Activated naive CD4-positive, alpha-beta T cell treated with anti-CD3 and anti-CD28 coated beads for 36 hours (primary cell): ENCODE measurements around the gene TOX2. TPM values are rescaled to one million over a fixed set of nuclear protein-coding genes. Genes with fewer than 3 reads are reported as not detected.
A peak's percentile ranks its signal among the peaks of the same experiment; 100 is the strongest.

ENCODE experiments used
- CTCF ChIA-PET: fragments of 350-600 bp; sonication (Branson Sonifier 250); formaldehyde crosslinking; loops from one replicate; lab custom pipeline; 2021; ENCODE audit warnings: antibody characterized with exemption; lab: Charles Lee
- DNase-seq: peaks from one replicate; pipeline ENCODE4 v3.0.0-alpha.2; 2020
- H3K27ac Mint-ChIP-seq: one replicate; pipeline ENCODE4 v1.8.0; 2021; ENCODE audit warnings: mild to moderate bottlenecking, mixed read lengths
- H3K27me3 Mint-ChIP-seq: one replicate; pipeline ENCODE4 v1.8.0; 2021; ENCODE audit warnings: low read depth, mixed read lengths
- H3K36me3 Mint-ChIP-seq: one replicate; pipeline ENCODE4 v1.8.0; 2021; ENCODE audit warnings: low read depth, mixed read lengths
- H3K4me1 Mint-ChIP-seq: one replicate; pipeline ENCODE4 v1.8.0; 2021; ENCODE audit warnings: low read depth, mixed read lengths
- H3K4me3 Mint-ChIP-seq: one replicate; pipeline ENCODE4 v1.8.0; 2021; ENCODE audit warnings: mild to moderate bottlenecking, moderate library complexity, mixed read lengths
- H3K9me3 Mint-ChIP-seq: one replicate; pipeline ENCODE4 v1.8.0; 2021; ENCODE audit warnings: mixed read lengths
- intact Hi-C: fragments of 100-400 bp; cut with micrococcal nuclease; formaldehyde crosslinking; loops from one replicate; pipeline ENCODE4 v1.15.1; 2023
- total RNA-seq, 2 experiments: library from RNA; stranded (reverse); gene quantifications; one replicate each; pipeline ENCODE4 v1.2.3, GENCODE V29; 2021

TOX2 gene
- total RNA-seq, 2 experiments from 2014 or later = 1.2 to 1.6 TPM

DNA sequence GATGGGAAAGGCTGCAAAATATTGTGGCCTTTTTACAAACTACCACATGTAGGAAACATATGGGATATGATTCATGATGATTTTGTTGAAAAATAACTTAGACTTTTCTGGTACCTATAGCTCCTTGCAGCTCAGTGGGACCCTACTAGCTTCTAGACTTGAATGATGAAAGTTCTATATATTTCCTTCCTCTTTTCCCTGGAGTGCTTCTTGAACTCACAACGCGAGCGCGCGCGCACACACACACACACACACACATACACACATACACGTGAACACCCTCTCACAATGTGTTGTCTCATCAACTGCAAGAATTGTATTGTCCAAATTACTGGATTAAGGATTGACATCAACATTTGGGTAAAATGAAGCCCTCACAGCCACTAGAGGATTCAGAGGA is 61.9 kb downstream of the TOX2 start:
- Mint-ChIP-seq H3K27me3 (no peaks in the 10 kb centered on the region), H3K4me3 (no peak overlapping the region), H3K27ac (no peak overlapping the region), H3K36me3 (no peaks in the 10 kb centered on the region), H3K4me1 (peaks cover 26% of the 10 kb centered on the region), H3K9me3 (peaks cover 1% of the 10 kb centered on the region)
- no peak for DNase-seq
- intact Hi-C loops = no loop called here
- CTCF ChIA-PET = interaction anchor here (2.6 kb wide), 1 partner anchor 11 kb away, joined by 7 read pairs; no protein-coding TSS in a partner anchor

DNA sequence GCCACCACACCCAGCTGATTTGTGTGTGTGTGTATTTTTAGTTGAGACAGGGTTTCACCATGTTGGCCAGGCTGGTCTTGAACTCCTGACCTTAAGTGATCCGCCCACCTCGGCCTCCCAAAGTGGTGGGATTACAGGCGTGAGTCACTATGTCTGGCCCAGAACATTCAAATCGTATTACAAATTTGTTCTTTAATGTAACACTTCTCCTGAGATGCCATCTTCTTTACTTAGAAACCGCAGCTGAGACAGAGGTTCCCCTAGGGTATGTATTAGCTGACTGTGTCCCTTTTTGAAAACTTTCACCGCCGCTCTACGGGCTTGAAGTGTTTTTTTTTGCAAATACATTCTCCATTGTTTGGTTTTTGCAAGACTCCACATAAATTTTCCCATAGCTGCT is 62.6 kb downstream of the TOX2 start:
- Mint-ChIP-seq H3K27me3 (no peaks in the 10 kb centered on the region), H3K27ac (no peak overlapping the region), H3K9me3 (peaks cover 1% of the 10 kb centered on the region), H3K36me3 (no peaks in the 10 kb centered on the region), H3K4me3 (no peak overlapping the region), H3K4me1 (peaks cover 27% of the 10 kb centered on the region)
- CTCF ChIA-PET = interaction anchor here (1.2 to 2.6 kb wide), 4 partner anchors 8 to 227 kb away, joined by 3 to 8 read pairs (median 8); no protein-coding TSS in a partner anchor
- intact Hi-C loops = no loop called here
- no peak for DNase-seq

DNA sequence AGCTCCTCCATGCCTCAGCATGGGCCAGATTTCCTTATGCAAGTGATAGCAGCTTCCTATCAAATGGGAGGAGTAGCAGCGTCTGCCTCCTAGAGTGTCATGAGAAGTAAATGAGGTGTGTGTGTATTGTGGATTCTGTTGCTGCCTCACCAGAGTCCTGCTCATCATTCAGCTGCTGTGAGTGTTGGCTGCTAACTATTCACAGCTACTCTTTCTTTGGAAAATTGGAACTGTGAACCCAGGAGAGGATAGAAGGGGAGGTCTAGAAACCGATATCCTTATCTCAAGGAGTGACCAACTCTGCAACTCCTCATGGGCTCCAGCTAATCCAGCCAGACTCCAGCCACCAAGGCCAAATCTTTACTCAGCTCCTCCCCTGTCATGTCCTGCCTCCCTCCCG is 63.3 kb downstream of the TOX2 start:
- peaks cover 27% of the 10 kb centered on the region for H3K4me1 Mint-ChIP-seq
- H3K27ac Mint-ChIP-seq = no peak overlapping the region
- intact Hi-C loops = no loop called here
- H3K36me3 Mint-ChIP-seq = no peaks in the 10 kb centered on the region
- peaks cover 1% of the 10 kb centered on the region for H3K9me3 Mint-ChIP-seq
- DNase-seq = no peak
- H3K4me3 Mint-ChIP-seq = no peak overlapping the region
- H3K27me3 Mint-ChIP-seq = no peaks in the 10 kb centered on the region
- CTCF ChIA-PET = interaction anchor here (0.7 to 2.6 kb wide), 7 partner anchors 8 to 529 kb away, joined by 3 to 8 read pairs (median 5); no protein-coding TSS in a partner anchor

DNA sequence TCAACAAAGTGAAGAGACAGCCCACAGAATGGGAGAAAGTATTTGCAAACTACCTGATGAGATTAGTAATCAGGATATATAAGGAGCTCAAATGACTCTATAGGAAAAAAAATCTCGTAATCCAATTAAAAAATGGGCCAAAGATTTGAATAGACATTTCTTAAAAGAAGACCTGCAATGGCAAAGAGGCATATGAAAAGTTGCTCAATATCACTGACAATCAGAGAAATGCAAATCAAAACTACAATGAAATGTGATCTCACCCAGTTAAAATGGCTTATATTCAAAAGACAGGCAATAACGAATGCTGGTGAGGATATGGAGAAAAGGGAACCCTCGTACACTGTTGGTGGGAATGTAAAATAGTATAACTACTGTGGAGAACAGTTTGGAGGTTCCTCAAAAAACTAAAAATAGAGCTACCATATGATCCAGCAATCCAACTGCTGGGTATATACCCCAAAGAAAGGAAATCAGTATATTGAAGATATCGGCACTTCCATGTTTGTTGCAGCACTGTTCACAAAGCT is 65.0 kb downstream of the TOX2 start:
- CTCF ChIA-PET = interaction anchor here (0.7 to 2.5 kb wide), 3 partner anchors 14 to 229 kb away, joined by 3 to 8 read pairs (median 5); no protein-coding TSS in a partner anchor
- Mint-ChIP-seq H3K9me3 (peaks cover 1% of the 10 kb centered on the region), H3K4me1 (peaks cover 25% of the 10 kb centered on the region), H3K27me3 (no peaks in the 10 kb centered on the region), H3K27ac (no peak overlapping the region), H3K36me3 (no peaks in the 10 kb centered on the region), H3K4me3 (no peak overlapping the region)
- DNase-seq = no peak
- intact Hi-C loops = no loop called here

DNA sequence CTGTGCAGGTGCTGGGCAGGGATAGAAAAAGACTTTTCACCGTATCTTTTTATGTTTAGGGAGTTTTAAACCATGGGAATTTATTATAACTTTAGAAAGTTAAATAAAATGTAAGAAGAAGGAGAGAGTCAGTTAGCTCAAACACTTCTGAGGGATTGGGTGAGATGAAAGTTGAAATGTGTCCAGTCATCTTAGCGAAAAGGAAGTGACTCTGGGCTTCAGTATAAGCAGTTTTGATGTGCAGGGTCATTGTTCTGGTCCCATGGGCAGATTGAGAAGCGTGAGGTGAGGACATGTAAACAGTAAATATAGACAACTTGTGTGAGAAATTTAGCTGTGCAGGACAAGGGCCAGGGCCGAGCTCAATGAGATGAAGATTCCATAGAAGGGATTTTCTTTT is 66.9 kb downstream of the TOX2 start:
- Mint-ChIP-seq H3K9me3 (no peaks in the 10 kb centered on the region), H3K36me3 (no peaks in the 10 kb centered on the region), H3K27me3 (no peaks in the 10 kb centered on the region), H3K27ac (no peak overlapping the region), H3K4me1 (peaks cover 9% of the 10 kb centered on the region), H3K4me3 (no peak overlapping the region)
- intact Hi-C loops = no loop called here
- CTCF ChIA-PET = interaction anchor here (0.9 to 3.9 kb wide), 5 partner anchors 23 to 231 kb away, joined by 3 to 19 read pairs (median 4); no protein-coding TSS in a partner anchor
- DNase-seq = no peak

DNA sequence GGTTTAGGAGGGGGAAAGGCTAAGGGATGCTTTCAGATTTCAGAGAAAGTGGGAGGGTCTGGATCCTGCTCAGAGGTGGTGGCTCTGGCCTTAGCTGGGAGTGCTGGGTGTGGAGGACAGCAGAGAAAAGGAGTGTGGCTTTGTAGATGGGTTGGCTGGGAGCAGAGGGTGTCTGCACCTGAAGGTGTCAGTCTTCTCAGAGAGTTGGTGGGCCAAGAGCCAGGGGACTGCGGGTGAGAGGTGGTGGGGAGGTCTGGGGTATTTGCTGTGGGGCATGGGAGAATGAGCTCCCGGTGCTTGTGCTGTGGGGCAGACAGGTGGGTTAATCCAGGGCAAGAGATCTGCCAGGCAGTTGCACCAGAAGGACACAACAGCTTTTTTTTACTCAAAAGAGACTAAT is 67.4 kb downstream of the TOX2 start:
- CTCF ChIA-PET = interaction anchor here (0.9 to 3.9 kb wide), 5 partner anchors 23 to 231 kb away, joined by 3 to 19 read pairs (median 4); no protein-coding TSS in a partner anchor
- Mint-ChIP-seq H3K36me3 (no peaks in the 10 kb centered on the region), H3K4me1 (peaks cover 9% of the 10 kb centered on the region), H3K4me3 (no peak overlapping the region), H3K27me3 (no peaks in the 10 kb centered on the region), H3K27ac (no peak overlapping the region), H3K9me3 (no peaks in the 10 kb centered on the region)
- no peak for DNase-seq
- intact Hi-C loops = no loop called here

DNA sequence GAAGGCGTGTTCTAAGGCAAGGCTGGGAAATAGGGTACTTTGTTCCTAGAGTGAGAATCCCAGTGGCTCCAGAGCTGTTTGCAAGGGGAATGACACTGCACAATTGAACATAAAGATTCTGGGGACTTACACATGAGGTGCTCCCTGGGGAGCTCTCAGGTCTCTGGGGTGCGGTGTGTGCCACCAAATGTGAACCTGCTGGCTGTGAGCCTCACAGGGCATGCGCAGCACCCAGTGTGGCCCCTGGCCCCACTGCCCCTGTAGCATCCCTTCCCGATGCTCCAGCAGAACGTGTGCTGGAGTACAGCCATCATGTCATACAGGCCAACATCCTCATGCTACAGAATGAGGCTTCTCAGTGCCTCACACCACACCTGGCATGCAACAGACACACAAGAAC is 68.2 kb downstream of the TOX2 start:
- CTCF ChIA-PET = interaction anchor here (0.9 to 3.9 kb wide), 5 partner anchors 18 to 233 kb away, joined by 3 to 19 read pairs (median 3); no protein-coding TSS in a partner anchor
- H3K36me3 Mint-ChIP-seq = no peaks in the 10 kb centered on the region
- intact Hi-C loops = loop anchor here (1.0 kb wide), 1 partner anchor 97 kb away; no protein-coding TSS in a partner anchor
- H3K27ac Mint-ChIP-seq = no peak overlapping the region
- peaks cover 11% of the 10 kb centered on the region for H3K4me1 Mint-ChIP-seq
- H3K27me3 Mint-ChIP-seq = no peaks in the 10 kb centered on the region
- H3K4me3 Mint-ChIP-seq = no peak overlapping the region
- DNase-seq = no peak
- H3K9me3 Mint-ChIP-seq = no peaks in the 10 kb centered on the region

DNA sequence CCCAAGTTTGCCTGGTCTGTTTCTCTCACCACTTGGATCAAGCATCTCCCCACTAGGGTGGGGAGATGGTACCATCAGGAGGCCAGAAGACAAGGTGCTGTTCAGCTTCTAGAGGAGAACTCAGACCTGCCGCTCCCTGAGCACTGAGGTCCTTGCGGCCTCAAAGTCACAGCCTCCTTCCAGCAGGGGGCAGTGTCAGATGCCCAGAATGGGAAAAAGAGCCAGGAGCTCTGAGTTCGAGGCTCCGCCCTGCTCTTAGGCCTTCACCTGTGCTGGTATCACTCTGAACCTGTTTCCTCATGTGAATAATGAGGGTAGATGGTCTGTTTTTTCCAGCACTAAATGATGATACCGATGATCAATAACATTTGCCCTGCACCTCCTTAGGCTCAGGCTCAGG is 68.7 kb downstream of the TOX2 start:
- Mint-ChIP-seq H3K9me3 (no peaks in the 10 kb centered on the region), H3K4me1 (peaks cover 12% of the 10 kb centered on the region), H3K27ac (no peak overlapping the region), H3K36me3 (no peaks in the 10 kb centered on the region), H3K4me3 (no peak overlapping the region), H3K27me3 (no peaks in the 10 kb centered on the region)
- CTCF ChIA-PET = interaction anchor here (0.9 to 3.9 kb wide), 7 partner anchors 18 to 234 kb away, joined by 3 to 19 read pairs (median 4); no protein-coding TSS in a partner anchor
- peak; percentile 71 for DNase-seq
- intact Hi-C loops = loop anchor here (1.0 kb wide), 1 partner anchor 97 kb away; no protein-coding TSS in a partner anchor

DNA sequence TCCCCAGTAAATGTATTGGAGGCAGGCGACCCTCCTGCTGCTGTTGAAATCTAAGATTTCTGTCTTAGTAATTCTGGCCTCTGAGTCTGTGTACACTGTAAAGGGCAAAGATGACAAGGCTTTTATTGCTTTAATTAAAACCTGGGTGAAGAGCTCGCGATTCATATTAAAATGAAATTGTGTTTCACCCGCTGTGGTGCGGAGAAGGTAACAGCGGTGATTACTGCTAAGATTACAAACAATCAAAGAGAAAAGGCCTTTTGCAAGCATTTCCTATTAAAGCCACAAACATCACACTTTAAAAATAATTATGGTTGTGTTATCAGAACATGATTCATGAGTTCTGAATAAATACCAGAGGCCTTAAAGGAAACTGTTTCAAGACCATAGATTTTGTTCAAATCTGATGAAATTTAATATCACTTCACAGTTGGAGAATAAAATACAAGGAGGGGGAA is 69.3 kb downstream of the TOX2 start:
- intact Hi-C loops = loop anchor here (1.0 kb wide), 1 partner anchor 96 kb away; no protein-coding TSS in a partner anchor
- H3K27me3 Mint-ChIP-seq = no peaks in the 10 kb centered on the region
- no peak for DNase-seq
- CTCF ChIA-PET = interaction anchor here (0.9 to 3.9 kb wide), 6 partner anchors 19 to 234 kb away, joined by 3 to 19 read pairs (median 4); no protein-coding TSS in a partner anchor
- no peak overlapping the region for H3K4me3 Mint-ChIP-seq
- H3K27ac Mint-ChIP-seq = no peak overlapping the region
- peaks cover 11% of the 10 kb centered on the region for H3K4me1 Mint-ChIP-seq
- H3K36me3 Mint-ChIP-seq = no peaks in the 10 kb centered on the region
- H3K9me3 Mint-ChIP-seq = no peaks in the 10 kb centered on the region

DNA sequence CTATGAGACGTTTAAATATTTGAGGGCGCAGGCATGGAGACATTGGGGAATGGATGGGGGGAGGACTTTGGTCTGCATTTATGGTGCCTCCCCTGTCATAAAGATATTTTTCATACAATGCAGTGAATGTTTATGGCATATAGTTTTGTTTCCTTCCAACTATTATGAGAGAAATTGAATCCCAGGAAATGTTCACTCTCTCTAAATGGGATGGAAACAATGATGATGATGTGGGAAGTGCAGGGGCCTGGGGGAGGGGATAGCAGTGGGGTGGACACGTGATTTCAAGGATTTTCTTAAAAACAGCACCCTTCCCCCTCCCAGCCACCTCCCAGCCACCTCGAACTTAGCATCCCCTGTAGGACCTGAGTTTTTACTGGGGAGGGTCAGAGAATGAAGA is 69.9 kb downstream of the TOX2 start:
- Mint-ChIP-seq H3K27ac (no peak overlapping the region), H3K9me3 (peaks cover under 1% of the 10 kb centered on the region), H3K36me3 (no peaks in the 10 kb centered on the region), H3K4me3 (no peak overlapping the region), H3K27me3 (no peaks in the 10 kb centered on the region), H3K4me1 (peaks cover 11% of the 10 kb centered on the region)
- intact Hi-C loops = no loop called here
- CTCF ChIA-PET = interaction anchor here (1.4 to 3.9 kb wide), 4 partner anchors 20 to 234 kb away, joined by 4 to 19 read pairs (median 7); no protein-coding TSS in a partner anchor
- DNase-seq = no peak

DNA sequence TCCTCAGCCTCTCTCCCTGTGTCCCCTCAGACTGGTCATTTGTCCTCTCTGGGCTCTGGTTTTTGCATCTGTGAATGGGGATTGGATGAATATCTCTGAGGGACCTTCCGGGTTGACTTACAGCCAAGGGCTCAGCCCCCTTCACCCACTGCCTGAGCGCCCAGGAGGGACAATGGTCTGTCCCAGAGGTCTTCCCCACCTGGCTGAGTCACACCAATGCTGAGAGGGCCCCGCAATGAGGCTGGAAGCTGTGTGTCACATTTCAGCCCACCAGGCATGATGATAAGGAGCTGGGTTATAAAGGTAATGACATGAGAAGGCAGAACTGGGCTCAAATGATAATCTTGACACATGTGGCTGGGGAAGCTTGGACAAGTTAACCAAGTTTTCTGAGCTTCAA is 70.5 kb downstream of the TOX2 start:
- H3K27ac Mint-ChIP-seq = no peak overlapping the region
- DNase-seq = no peak
- CTCF ChIA-PET = no interaction called here
- intact Hi-C loops = no loop called here
- no peak overlapping the region for H3K4me3 Mint-ChIP-seq
- H3K4me1 Mint-ChIP-seq = peaks cover 11% of the 10 kb centered on the region
- H3K9me3 Mint-ChIP-seq = peaks cover 5% of the 10 kb centered on the region
- H3K27me3 Mint-ChIP-seq = no peaks in the 10 kb centered on the region
- no peaks in the 10 kb centered on the region for H3K36me3 Mint-ChIP-seq

DNA sequence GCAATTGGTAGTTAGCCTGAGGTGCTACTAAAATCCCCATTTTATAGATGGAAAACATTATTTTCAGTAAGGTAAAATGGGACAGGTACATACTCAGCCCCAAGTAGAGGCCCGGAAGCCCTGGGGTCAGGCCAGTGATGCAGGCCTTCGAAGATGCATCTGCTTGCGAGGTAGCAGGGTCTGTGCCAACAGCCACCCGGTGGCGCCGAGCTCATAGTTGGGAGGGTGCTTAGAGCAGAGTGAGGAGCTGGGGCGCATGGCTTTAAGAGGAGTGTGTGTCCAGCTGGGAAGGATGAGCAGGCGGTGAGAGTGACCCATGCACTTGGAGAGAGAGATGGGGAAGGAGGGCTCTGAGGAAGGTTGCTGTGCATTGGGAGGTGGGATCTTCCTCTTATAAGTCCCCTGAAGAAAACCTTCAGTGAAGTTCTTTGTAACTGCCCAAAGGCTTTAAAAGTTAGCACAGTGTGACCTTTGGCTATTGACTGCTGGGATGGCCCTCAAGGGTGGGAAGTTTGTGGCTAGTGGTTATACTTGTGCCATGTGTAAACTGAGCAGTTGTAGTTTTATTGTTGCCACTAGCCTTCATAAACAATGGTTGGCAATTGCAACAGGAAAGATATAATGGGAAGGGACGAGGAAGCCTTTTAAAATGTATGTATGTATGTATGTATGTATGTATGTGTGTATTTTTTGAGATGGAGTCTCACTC is 71.1 kb downstream of the TOX2 start:
- H3K27ac Mint-ChIP-seq = no peak overlapping the region
- H3K36me3 Mint-ChIP-seq = no peaks in the 10 kb centered on the region
- H3K9me3 Mint-ChIP-seq = peaks cover 5% of the 10 kb centered on the region
- intact Hi-C loops = no loop called here
- peaks cover 11% of the 10 kb centered on the region for H3K4me1 Mint-ChIP-seq
- H3K27me3 Mint-ChIP-seq = no peaks in the 10 kb centered on the region
- CTCF ChIA-PET = no interaction called here
- DNase-seq = no peak
- no peak overlapping the region for H3K4me3 Mint-ChIP-seq
